Esophagus squamous epithelium (tissue), 4 donors: Measurements from ENCODE around the gene C1QTNF8.

Experiments used
- CTCF ChIP-seq, 6 experiments: fragments of 450-650 bp in 4 of 6; fragments of 200-600 bp in 2 of 6; sonication (generic) in 2 of 6; IDR thresholded peaks; one replicate each; pipeline ENCODE4 v1.5.1; 2016 to 2019; ENCODE audit warnings: antibody characterized with exemption in 6 of 6, mild to moderate bottlenecking in 4 of 6, moderate library complexity in 4 of 6
- POLR2A ChIP-seq, 4 donors: fragments of 450-650 bp; IDR thresholded peaks; one replicate each; pipeline ENCODE4 v1.6.1; 2017; ENCODE audit warnings: antibody characterized with exemption in 4 of 4, mild to moderate bottlenecking in 4 of 4, moderate library complexity in 3 of 4

- TF ChIP-seq CTCF (IDR thresholded peaks at IDR 0.05) (no peak), POLR2A (IDR thresholded peaks at IDR 0.05) (no peak)
Measured at GRCh38 chr16:1101133-1101532, 5.1 kb upstream of the C1QTNF8 start.
